Astrocyte (in vitro differentiated cells and primary cell): Measurements from ENCODE around the gene CPNE4. TPM values are rescaled to one million over a fixed set of nuclear protein-coding genes. Genes with fewer than 3 reads are reported as not detected.

ENCODE experiments used
- DNase-seq: peaks from one replicate; pipeline ENCODE4 v3.0.0-alpha.2; 2010; ENCODE audit warnings: low read depth
- FAIRE-seq: peaks from 2 replicates; lab custom pipeline; 2011; peaks lifted over from hg19 to GRCh38; lab: Jason Lieb, UNC
- H2AFZ ChIP-seq: 2 replicates; pipeline ENCODE4 v1.6.0; 2012; ENCODE audit warnings: low read depth, low read length, inconsistent platforms
- H3K27ac ChIP-seq: 2 replicates; pipeline ENCODE4 v1.5.1; 2011; ENCODE audit warnings: low read depth, low read length, inconsistent platforms
- H3K27me3 ChIP-seq: 2 replicates; pipeline ENCODE4 v1.6.0; 2011; ENCODE audit warnings: low read length, inconsistent platforms; ENCODE audit not compliant: insufficient read depth
- H3K36me3 ChIP-seq: 2 replicates; pipeline ENCODE4 v1.5.1; 2011; ENCODE audit warnings: low read length, inconsistent platforms; ENCODE audit not compliant: insufficient read depth
- H3K4me1 ChIP-seq: 2 replicates; pipeline ENCODE4 v1.5.1; 2011; ENCODE audit warnings: low read length, inconsistent platforms; ENCODE audit not compliant: insufficient read depth
- H3K4me2 ChIP-seq: 2 replicates; pipeline ENCODE4 v1.6.0; 2012; ENCODE audit warnings: low read length, inconsistent platforms
- H3K4me3 ChIP-seq: 2 replicates; pipeline ENCODE4 v1.5.1; 2011; ENCODE audit warnings: low read depth, mild to moderate bottlenecking, low read length, inconsistent platforms; ENCODE audit not compliant: insufficient read depth
- H3K79me2 ChIP-seq: 2 replicates; pipeline ENCODE4 v1.6.0; 2012; ENCODE audit warnings: mild to moderate bottlenecking, low read length, inconsistent platforms; ENCODE audit not compliant: insufficient read depth
- H3K9ac ChIP-seq: 2 replicates; pipeline ENCODE4 v1.6.0; 2012; ENCODE audit warnings: mild to moderate bottlenecking, low read length, inconsistent platforms
- H3K9me3 ChIP-seq: 2 replicates; pipeline ENCODE4 v1.5.1; 2012; ENCODE audit warnings: low read depth, mild to moderate bottlenecking, low read length, inconsistent platforms; ENCODE audit not compliant: insufficient read depth
- H4K20me1 ChIP-seq: 2 replicates; pipeline ENCODE4 v1.6.0; 2012; ENCODE audit warnings: low read length, inconsistent platforms; ENCODE audit not compliant: insufficient read depth
- H3K27ac Mint-ChIP-seq: one replicate; pipeline ENCODE4 v1.8.0; 2021; ENCODE audit warnings: mild to moderate bottlenecking, mixed read lengths; ENCODE audit not compliant: unreplicated experiment
- H3K27me3 Mint-ChIP-seq: one replicate; pipeline ENCODE4 v1.8.0; 2021; ENCODE audit warnings: low read depth, mixed read lengths; ENCODE audit not compliant: unreplicated experiment
- H3K36me3 Mint-ChIP-seq: one replicate; pipeline ENCODE4 v1.8.0; 2021; ENCODE audit warnings: low read depth, mixed read lengths; ENCODE audit not compliant: unreplicated experiment
- H3K4me1 Mint-ChIP-seq: one replicate; pipeline ENCODE4 v1.8.0; 2021; ENCODE audit warnings: low read depth, mixed read lengths; ENCODE audit not compliant: unreplicated experiment
- H3K4me3 Mint-ChIP-seq: one replicate; pipeline ENCODE4 v1.8.0; 2021; ENCODE audit warnings: mild to moderate bottlenecking, moderate library complexity, mixed read lengths; ENCODE audit not compliant: unreplicated experiment
- H3K9me3 Mint-ChIP-seq: one replicate; pipeline ENCODE4 v1.8.0; 2021; ENCODE audit warnings: mild to moderate bottlenecking, mixed read lengths; ENCODE audit not compliant: unreplicated experiment
- EZH2 ChIP-seq: IDR thresholded peaks from 2 replicates; pipeline ENCODE4 v1.6.1; 2012; ENCODE audit warnings: mild to moderate bottlenecking, low read length, inconsistent platforms; ENCODE audit not compliant: insufficient read depth
- total RNA-seq: library from RNA; stranded (reverse); gene quantifications from 2 replicates; pipeline ENCODE4 v1.2.1, GENCODE V29; 2021
- TF ChIP-seq, protein P1 (sequence below): IDR thresholded peaks from 2 replicates; pipeline ENCODE4 v1.5.1; 2011; ENCODE audit warnings: low read depth, mild to moderate bottlenecking, inconsistent platforms, low read length, moderate library complexity; ENCODE audit not compliant: insufficient read depth

CPNE4 gene
- total RNA-seq, 1 donor from 2014 or later, result 0.68 TPM

DNA sequence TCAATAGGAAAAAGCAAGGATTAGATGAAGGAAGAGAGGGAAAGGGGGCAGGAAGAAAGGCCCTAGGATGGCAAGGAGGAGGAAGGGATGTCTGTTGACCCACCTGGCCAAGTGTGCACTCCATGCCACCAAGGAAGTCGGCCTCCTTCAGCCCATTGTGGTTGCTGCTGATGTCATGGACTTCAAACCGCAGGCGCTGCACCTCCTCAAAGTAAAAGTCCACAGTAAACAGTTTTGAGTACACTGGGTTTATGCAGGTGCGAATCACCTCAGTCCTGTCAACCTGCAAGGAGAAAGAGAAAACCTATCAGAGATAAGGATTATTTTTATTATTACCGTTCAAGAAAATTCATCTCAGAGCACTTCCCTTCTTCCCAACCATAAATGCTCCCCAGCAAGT is 311.5 kb downstream of the CPNE4 start:
- H3K4me3 ChIP-seq, result no peak overlapping the region
- Mint-ChIP-seq H3K27ac (no peak overlapping the region), H3K4me3 (no peak overlapping the region), H3K36me3 (no peaks in the 10 kb centered on the region), H3K9me3 (no peaks in the 10 kb centered on the region), H3K27me3 (peaks cover 10% of the 10 kb centered on the region), H3K4me1 (no peaks in the 10 kb centered on the region)
- H2AFZ ChIP-seq, result no peak overlapping the region
- DNase-seq (no peak), FAIRE-seq (no peak)
- no peaks in the 10 kb centered on the region for H3K79me2 ChIP-seq
- no peak overlapping the region for H3K4me2 ChIP-seq
- no peaks in the 10 kb centered on the region for H3K27me3 ChIP-seq
- H3K4me1 ChIP-seq, result no peaks in the 10 kb centered on the region
- no peak for TF ChIP-seq EZH2
- TF ChIP-seq, protein P1, sequence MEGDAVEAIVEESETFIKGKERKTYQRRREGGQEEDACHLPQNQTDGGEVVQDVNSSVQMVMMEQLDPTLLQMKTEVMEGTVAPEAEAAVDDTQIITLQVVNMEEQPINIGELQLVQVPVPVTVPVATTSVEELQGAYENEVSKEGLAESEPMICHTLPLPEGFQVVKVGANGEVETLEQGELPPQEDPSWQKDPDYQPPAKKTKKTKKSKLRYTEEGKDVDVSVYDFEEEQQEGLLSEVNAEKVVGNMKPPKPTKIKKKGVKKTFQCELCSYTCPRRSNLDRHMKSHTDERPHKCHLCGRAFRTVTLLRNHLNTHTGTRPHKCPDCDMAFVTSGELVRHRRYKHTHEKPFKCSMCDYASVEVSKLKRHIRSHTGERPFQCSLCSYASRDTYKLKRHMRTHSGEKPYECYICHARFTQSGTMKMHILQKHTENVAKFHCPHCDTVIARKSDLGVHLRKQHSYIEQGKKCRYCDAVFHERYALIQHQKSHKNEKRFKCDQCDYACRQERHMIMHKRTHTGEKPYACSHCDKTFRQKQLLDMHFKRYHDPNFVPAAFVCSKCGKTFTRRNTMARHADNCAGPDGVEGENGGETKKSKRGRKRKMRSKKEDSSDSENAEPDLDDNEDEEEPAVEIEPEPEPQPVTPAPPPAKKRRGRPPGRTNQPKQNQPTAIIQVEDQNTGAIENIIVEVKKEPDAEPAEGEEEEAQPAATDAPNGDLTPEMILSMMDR, result no peak
- no peaks in the 10 kb centered on the region for H3K36me3 ChIP-seq
- H3K27ac ChIP-seq, result no peak overlapping the region
- no peaks in the 10 kb centered on the region for H3K9me3 ChIP-seq
- no peak overlapping the region for H3K9ac ChIP-seq
- no peaks in the 10 kb centered on the region for H4K20me1 ChIP-seq

DNA sequence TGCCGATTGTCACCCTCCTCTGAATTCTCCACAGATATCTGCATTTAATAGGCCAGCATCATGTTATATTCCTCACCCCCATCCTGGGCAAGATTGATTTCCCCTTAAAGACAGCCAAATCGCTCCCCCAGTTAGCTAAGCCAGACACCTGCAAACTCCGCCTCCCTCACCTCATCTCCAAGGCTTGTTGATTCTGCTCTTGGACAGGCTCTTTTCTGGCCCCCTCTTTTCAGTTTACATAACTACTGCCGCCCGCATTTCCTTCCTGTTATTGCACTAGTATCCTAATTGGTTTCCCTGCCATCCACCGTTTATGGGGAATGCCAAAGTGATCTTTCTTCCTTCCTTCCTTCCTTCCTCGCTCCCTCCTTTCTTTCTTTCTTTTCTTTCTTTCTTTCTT is 317.3 kb downstream of the CPNE4 start:
- Histone ChIP-seq H3K36me3 (no peaks in the 10 kb centered on the region), H3K4me3 (no peak overlapping the region), H3K4me2 (no peak overlapping the region), H2AFZ (no peak overlapping the region), H3K9ac (no peak overlapping the region), H3K27ac (no peak overlapping the region), H3K27me3 (no peaks in the 10 kb centered on the region), H3K79me2 (no peaks in the 10 kb centered on the region), H3K4me1 (no peaks in the 10 kb centered on the region), H4K20me1 (no peaks in the 10 kb centered on the region), H3K9me3 (no peaks in the 10 kb centered on the region)
- no peak for DNase-seq
- TF ChIP-seq EZH2, result no peak
- TF ChIP-seq, protein P1, result no peak
- H3K27ac Mint-ChIP-seq, result no peak overlapping the region
- no peaks in the 10 kb centered on the region for H3K36me3 Mint-ChIP-seq
- FAIRE-seq, result no peak
- H3K4me1 Mint-ChIP-seq, result no peaks in the 10 kb centered on the region
- no peak overlapping the region for H3K4me3 Mint-ChIP-seq
- H3K27me3 Mint-ChIP-seq, result peaks cover 7% of the 10 kb centered on the region
- no peaks in the 10 kb centered on the region for H3K9me3 Mint-ChIP-seq

DNA sequence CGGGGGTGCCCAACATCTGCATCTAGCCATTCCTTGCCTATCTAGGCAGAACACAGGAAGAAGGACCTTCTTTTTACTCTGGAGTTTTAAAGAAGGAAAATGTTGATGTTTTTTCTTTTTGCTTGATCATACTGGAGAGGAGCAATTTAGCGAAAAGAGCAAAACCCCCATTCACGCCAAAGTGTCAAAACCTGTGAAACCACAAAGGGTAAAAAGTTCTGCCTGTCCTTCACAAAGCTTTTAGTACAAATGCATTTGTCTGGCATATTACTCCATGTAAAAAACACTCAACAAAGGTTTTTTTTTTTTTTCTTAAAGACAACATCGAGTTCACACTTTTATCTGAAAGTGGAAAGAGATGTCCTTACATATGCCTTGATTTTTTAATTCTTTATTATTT is 317.9 kb downstream of the CPNE4 start:
- no peak overlapping the region for H3K27ac ChIP-seq
- Mint-ChIP-seq H3K36me3 (no peaks in the 10 kb centered on the region), H3K9me3 (no peaks in the 10 kb centered on the region), H3K4me3 (no peak overlapping the region), H3K27me3 (peaks cover 7% of the 10 kb centered on the region), H3K4me1 (no peaks in the 10 kb centered on the region), H3K27ac (no peak overlapping the region)
- TF ChIP-seq, protein P1, result no peak
- TF ChIP-seq EZH2, result no peak
- FAIRE-seq (no peak), DNase-seq (no peak)
- H3K27me3 ChIP-seq, result no peaks in the 10 kb centered on the region
- no peaks in the 10 kb centered on the region for H3K36me3 ChIP-seq
- H3K9me3 ChIP-seq, result no peaks in the 10 kb centered on the region
- H2AFZ ChIP-seq, result no peak overlapping the region
- no peak overlapping the region for H3K9ac ChIP-seq
- H3K4me2 ChIP-seq, result no peak overlapping the region
- no peaks in the 10 kb centered on the region for H3K4me1 ChIP-seq
- H3K4me3 ChIP-seq, result no peak overlapping the region
- H4K20me1 ChIP-seq, result no peaks in the 10 kb centered on the region
- no peaks in the 10 kb centered on the region for H3K79me2 ChIP-seq
